Measurements from ENCODE around the gene TNS3. TPM values are rescaled to one million over a fixed set of nuclear protein-coding genes. Genes with fewer than 3 reads are reported as not detected.

TNS3 gene
- total and polyA plus RNA-seq, 7 donors, result 17.4 to 43.8 (median 28.8) TPM

- TF ChIP-seq POLR2A (IDR thresholded peaks at IDR 0.05) (no peak), CTCF (IDR thresholded peaks at IDR 0.05) (no peak), EP300 (IDR thresholded peaks at IDR 0.05) (no peak), POLR2AphosphoS5 (IDR thresholded peaks at IDR 0.05) (no peak)
- DNase-seq, result no peak
- Histone ChIP-seq H3K27me3 (no peaks in the 10 kb centered on the region), H3K27ac (no peak overlapping the region), H3K9me3 (no peaks in the 10 kb centered on the region), H3K36me3 (no peaks in the 10 kb centered on the region), H3K4me1 (peaks cover 0 to 39% (median 30%) of the 10 kb centered on the region in 4 donors), H3K4me3 (no peak overlapping the region)
- WGBS, 2 donors, result 85 to 89% methylated on average over 1 of the region's 1 CpG
- intact Hi-C loops (cut with DNase I), result no loop called here
Observed at GRCh38 chr7:47338026-47338425, 243.9 kb downstream of the TNS3 start.

- Histone ChIP-seq H3K4me1 (peaks cover 0 to 44% (median 35%) of the 10 kb centered on the region in 4 donors), H3K9me3 (no peaks in the 10 kb centered on the region), H3K36me3 (no peaks in the 10 kb centered on the region), H3K27ac (peak overlapping the region in 1 of 4 donors; percentile 47), H3K27me3 (no peaks in the 10 kb centered on the region), H3K4me3 (no peak overlapping the region)
- intact Hi-C loops (cut with DNase I), result no loop called here
- TF ChIP-seq CTCF (IDR thresholded peaks at IDR 0.05) (no peak), EP300 (IDR thresholded peaks at IDR 0.05) (no peak), POLR2A (IDR thresholded peaks at IDR 0.05) (no peak), POLR2AphosphoS5 (IDR thresholded peaks at IDR 0.05) (no peak)
- DNase-seq, result no peak
- WGBS, 2 donors, result 79 to 85% methylated on average over 3 of the region's 3 CpGs
Observed at GRCh38 chr7:47337531-47337930, 244.4 kb downstream of the TNS3 start.

- WGBS, 2 donors, result 91 to 93% methylated on average over 12 of the region's 12 CpGs
- peaks cover 0 to 52% (median 43%) of the 10 kb centered on the region in 4 donors for H3K4me1 ChIP-seq
- no peak for DNase-seq
- H3K9me3 ChIP-seq, result no peaks in the 10 kb centered on the region
- TF ChIP-seq POLR2AphosphoS5 (IDR thresholded peaks at IDR 0.05), result no peak
- H3K27me3 ChIP-seq, result no peaks in the 10 kb centered on the region
- intact Hi-C loops (cut with DNase I), result no loop called here
- H3K36me3 ChIP-seq, result no peaks in the 10 kb centered on the region
- H3K4me3 ChIP-seq, result no peak overlapping the region
- peak overlapping the region; percentile 0 to 51 (median 46) for H3K27ac ChIP-seq
Observed at GRCh38 chr7:47336472-47337425, 245.2 kb downstream of the TNS3 start.

GRCh38 chr7:47335557-47336471, 246.1 kb downstream of the TNS3 start:
- no peaks in the 10 kb centered on the region for H3K9me3 ChIP-seq
- WGBS, 2 donors, result 68 to 81% methylated on average over 10 of the region's 10 CpGs
- DNase-seq, result peak; percentile 75
- H3K36me3 ChIP-seq, result no peaks in the 10 kb centered on the region
- H3K27ac ChIP-seq, result peak overlapping the region; percentile 0 to 51 (median 46)
- TF ChIP-seq CTCF (IDR thresholded peaks at IDR 0.05) (no peak), EP300 (IDR thresholded peaks at IDR 0.05) (no peak), POLR2AphosphoS5 (IDR thresholded peaks at IDR 0.05) (no peak), POLR2A (IDR thresholded peaks at IDR 0.05) (no peak)
- no peak overlapping the region for H3K4me3 ChIP-seq
- intact Hi-C loops (cut with DNase I), result no loop called here
- no peaks in the 10 kb centered on the region for H3K27me3 ChIP-seq
- H3K4me1 ChIP-seq, result peaks cover 0 to 61% (median 49%) of the 10 kb centered on the region in 4 donors

GRCh38 chr7:47335071-47335470, 246.8 kb downstream of the TNS3 start:
- H3K4me3 ChIP-seq, result no peak overlapping the region
- H3K27ac ChIP-seq, result peak overlapping the region in 2 of 4 donors; percentile 0 to 47
- TF ChIP-seq EP300 (IDR thresholded peaks at IDR 0.05) (no peak), POLR2A (IDR thresholded peaks at IDR 0.05) (no peak), POLR2AphosphoS5 (IDR thresholded peaks at IDR 0.05) (no peak), CTCF (IDR thresholded peaks at IDR 0.05) (no peak)
- H3K27me3 ChIP-seq, result no peaks in the 10 kb centered on the region
- no peak for DNase-seq
- intact Hi-C loops (cut with DNase I), result no loop called here
- H3K4me1 ChIP-seq, result peaks cover 0 to 69% (median 56%) of the 10 kb centered on the region in 4 donors
- no peaks in the 10 kb centered on the region for H3K9me3 ChIP-seq
- no peaks in the 10 kb centered on the region for H3K36me3 ChIP-seq
- 95 to 96% methylated on average over 6 of the region's 6 CpGs for WGBS, 2 donors
